Uterus (tissue), 2 donors: ENCODE results near the gene CAMK1D.

Experiments
- CTCF ChIP-seq, 4 experiments: fragments of 200-600 bp in 2 of 4; fragments of 450-650 bp in 2 of 4; sonication (generic) in 2 of 4; IDR thresholded peaks; one replicate each; pipeline ENCODE4 v1.5.1; 2016 to 2019; ENCODE audit warnings: antibody characterized with exemption in 4 of 4, mild to moderate bottlenecking in 2 of 4, moderate library complexity in 1 of 4
- POLR2A ChIP-seq, 2 donors: fragments of 450-650 bp; IDR thresholded peaks; one replicate each; pipeline ENCODE4 v1.6.1; 2016; ENCODE audit warnings: antibody characterized with exemption in 2 of 2, mild to moderate bottlenecking in 1 of 2, moderate library complexity in 1 of 2

DNA sequence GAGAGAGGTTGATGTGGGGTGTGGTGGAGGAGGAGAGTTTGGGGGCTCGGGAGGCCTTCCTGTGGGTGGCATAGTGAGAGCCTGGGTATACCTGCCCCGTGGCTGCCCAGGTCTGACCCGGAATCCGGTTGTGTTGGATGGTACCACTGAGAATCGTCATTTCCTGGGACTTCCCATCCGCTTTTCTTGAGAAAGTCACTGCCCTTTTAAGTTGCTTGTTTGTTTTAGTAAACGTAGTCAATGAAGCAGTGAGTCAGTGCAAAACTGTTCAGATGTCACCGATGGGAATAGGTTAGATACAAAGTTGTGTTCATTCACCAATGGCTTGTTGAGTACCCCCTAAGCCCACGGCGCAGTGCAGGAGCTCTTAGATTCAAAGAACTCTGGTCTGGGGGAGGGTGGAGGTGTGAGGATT, 285.8 kb downstream of the CAMK1D start:
- TF ChIP-seq CTCF (IDR thresholded peaks at IDR 0.05) (no peak), POLR2A (IDR thresholded peaks at IDR 0.05) (no peak)
